Measurements from ENCODE around the gene CHAMP1.
"Not testable (repeated sequence)": the region's sequence is repeated elsewhere in the genome, so short reads cannot be mapped to it uniquely, and the experiment has no call there.

Gene CHAMP1

DNA sequence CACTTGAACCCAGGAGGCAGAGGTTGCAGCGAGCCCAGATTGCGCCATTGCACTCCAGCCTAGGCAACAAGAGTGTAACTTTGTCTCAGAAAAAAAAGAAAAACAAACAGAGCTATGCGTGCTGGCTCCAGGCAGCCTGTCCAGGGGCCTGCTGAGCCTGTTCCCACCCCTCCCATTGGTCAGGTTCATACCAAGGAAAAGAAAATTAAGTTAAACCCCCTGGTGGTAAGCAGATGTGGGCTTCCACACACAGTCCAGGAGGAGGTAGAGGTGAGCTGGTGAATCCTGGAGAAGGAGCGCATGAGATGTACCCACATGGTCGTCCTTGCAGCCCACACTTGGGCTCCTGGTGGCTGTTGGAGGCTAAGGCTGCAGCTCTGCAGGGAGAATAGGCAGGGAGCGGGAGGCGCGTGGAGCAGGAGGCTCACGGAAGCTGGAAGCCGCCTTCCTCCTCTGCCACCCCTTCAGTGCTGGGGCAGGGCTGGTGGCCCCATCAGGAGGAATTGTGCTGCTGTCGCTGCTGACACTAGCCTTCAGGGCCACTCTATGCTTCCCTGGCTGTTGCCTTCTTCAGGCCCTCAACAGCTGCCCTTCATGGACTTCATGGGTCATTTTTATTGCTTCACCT lies 10.5 kb upstream of the CHAMP1 start:
- DNase-seq: no peak

DNA sequence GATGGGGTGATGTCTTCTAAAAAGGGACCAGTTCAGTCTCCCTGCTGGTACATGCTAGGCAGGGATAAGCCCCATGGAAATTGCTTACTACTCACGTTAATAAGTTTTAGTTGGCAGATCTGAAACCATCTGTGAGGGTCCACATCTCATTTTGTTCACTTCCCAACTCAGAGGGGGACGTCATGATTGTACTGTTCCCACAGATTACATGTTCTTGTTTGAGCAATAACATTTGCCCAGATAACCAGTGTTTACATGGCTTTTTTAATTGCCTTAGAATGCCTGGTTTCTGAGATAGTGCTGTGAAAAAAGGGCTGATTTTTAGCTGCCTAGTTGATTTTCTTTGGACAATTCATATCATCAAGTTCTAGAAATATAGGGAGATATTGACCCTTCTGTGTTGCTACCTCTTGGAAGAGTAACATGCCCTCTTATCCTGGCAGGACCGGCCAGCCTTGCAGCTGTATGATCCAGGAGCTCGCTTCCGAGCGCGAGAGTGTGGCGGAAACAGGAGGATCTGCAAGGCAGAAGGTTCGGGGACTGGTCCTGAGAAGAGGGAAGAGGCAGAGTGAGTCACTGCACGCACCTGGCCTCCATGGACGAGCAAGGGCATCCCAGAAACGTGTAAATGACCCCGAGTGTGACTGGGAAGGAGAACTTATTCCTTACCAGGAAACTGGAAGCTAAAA lies 9.8 kb upstream of the CHAMP1 start:
- DNase-seq: no peak

- DNase-seq: no peak
Measured at GRCh38 chr13:114309086-114309485, 5.2 kb upstream of the CHAMP1 start.

- DNase-seq: peak; percentile 80
Measured at GRCh38 chr13:114309806-114310410, 4.4 kb upstream of the CHAMP1 start.

- DNase-seq: no peak
Measured at GRCh38 chr13:114310956-114311355, 3.3 kb upstream of the CHAMP1 start.

DNA sequence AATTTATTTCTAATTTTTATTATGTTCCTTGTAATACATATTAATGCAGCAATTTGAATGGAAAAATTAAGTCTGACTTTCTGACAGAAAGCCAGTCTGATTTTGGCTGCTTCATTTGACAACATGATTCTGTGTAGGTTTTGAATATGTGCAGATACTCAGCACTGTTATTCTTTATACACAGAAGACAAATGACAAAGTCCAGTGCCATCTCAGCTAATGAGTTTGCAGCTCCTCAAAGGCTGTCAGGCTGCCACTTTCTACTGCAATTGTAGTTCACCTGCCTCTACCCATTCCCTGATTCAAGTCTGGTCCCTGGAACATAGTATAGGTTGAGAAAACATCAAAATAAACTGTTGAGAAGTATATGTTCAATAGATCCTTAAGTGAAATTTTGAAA lies 2.9 kb upstream of the CHAMP1 start:
- DNase-seq: no peak

DNA sequence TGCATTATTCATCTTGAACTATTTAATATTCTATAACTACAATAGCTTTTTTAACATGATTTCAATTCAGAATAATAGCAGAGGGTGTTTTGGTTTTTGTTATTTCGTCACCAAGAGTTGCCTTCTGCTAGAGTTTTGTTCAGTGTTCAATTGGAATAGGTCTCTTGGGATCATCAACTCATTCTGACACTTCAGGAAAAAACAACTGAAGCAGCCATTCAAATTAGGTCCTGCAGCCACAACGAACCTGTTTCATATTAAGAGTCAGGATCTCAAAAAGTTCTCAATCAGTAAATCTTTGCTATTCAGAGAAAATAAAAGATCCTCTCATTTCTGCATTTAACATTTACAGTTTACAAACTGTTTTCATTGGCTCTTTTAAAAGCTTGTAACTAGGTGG lies 2.4 kb upstream of the CHAMP1 start:
- no peak for DNase-seq

GRCh38 chr13:114313061-114313860 lies 1.0 kb upstream of the CHAMP1 start:
- peak; percentile 25 for DNase-seq

DNA sequence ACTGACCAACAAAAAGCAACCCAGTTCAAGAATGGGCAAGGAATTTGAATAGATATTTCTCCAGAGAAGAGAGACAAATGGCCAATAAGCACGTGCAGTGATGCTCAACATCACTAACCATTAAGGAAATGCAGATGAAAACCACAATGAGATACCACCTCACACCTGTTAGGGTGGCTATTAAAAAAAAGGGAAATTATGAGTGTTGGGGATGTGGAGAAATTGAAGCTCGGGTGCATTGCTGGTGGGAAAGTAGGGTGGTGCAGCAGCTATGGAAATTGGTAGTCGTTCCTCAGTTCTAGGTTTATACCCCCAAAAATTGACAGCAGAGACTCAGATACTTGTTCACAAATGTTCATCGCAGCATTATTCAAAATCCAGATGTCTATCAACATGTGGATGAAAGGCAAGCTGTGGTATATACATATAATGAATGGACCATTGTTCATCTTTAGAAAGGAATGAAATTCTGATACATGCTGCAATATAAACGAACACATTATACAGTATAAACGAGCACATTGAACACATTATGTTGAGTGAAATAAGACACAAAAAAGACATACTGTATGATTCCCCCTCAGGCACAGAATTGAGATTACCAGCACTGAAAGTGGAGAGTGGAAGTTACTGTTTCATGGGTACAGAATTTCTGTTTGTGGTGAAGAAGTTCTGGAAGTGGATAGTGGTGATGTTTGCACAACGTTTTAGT lies 927 bp downstream of the CHAMP1 start:
- peak; percentile 19 for DNase-seq

DNA sequence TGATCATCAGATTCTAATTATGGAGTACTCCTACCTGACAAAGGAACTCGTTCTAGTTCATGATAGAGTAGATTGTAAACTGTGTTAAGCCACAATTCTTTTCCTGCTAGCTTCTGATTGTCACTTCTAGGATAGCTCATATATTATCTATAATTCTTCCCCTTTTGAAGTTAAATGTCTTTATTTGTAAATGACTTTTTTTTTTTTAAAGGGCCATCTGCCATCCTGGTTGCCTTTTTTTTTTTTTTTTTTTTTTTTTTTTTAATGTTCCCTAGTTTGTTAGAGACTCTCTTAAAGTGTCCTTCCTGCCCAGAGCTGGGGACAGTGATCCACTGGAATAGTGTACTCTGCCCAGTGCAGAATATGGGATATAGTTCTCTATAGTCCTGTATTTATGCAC lies 4.3 kb downstream of the CHAMP1 start:
- DNase-seq: no peak

GRCh38 chr13:114319441-114319913 lies 5.2 kb downstream of the CHAMP1 start:
- DNase-seq: no peak

DNA sequence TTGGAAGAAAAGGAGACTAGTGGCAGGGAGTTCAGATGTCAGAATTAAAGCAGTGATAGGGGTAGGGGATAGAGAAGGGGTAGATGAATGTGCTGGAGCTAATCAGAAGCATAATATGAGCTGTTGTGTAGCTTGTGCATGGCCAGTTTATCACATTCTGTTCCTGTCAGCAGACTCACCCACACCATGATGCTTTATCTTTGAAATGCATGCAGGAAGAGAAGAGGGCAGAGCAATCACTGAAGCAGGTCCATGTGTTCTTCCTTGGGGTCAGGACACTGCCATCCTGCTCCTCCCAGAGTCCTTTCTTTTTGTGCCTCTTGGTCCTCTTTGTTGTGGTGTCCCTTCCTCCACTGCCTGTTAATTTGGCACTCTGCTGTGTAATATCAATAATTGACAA lies 5.8 kb downstream of the CHAMP1 start:
- DNase-seq: no peak

DNA sequence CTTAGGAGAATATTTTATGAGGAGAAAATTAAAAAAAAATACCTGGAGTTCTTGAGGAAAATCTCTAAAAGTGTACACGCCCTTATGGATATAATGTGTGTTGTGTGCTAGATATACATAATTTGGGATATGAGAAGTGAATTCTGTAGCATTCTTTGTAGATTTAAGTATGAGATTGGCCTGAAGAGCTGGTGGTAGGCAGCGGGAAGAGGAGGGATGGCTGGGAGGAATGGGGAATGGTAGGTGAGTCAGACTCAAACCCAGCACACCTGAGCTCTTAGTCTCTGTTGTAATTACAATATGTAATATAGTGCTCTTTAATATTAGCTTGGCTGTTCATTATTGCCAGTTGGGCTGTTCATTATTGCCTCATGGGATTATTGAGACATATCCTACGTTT lies 7.0 kb downstream of the CHAMP1 start:
- no peak for DNase-seq

DNA sequence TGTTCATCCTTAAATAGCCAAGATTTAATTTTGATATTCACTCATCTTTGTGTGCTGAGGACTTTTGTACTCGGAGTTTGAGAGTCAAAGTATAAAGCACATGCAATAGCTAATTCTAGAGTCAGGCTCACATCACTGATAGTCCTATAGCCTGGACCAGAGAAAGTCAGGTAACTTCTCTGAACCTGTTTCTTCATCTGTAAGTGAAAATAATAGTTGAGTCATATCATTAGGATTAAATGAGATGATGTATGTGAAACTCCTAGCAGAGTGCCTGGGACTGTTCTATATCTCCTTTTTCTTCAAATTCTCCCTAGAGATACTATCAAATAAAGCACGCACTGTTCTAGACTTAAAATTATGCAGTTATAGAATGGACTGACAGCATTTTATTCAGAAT lies 9.0 kb downstream of the CHAMP1 start:
- no peak for DNase-seq

- no peak for DNase-seq
Measured at GRCh38 chr13:114324334-114324733, 10.0 kb downstream of the CHAMP1 start.

- DNase-seq: no peak
Measured at GRCh38 chr13:114325729-114326128, 11.4 kb downstream of the CHAMP1 start.

- DNase-seq: no peak
Measured at GRCh38 chr13:114328034-114328433, 13.7 kb downstream of the CHAMP1 start.

DNA sequence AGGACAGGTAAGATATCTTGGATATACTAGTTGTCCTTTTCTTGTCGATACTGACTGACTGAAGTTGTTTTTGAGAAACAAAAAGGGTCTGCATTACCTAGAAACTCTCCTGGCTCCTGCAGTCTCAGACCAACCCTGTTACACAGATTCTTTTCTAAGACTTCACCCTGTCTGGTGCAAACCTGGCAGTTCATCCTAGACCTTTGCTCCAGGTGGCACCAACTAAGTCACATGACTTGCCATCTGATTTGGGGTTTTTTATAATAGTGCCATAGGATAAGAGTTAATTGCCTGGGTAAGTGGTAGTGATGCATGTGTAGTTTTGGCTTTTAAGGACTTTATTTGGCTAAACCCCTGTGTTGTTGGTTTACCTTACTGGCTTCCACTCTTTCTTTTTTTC lies 14.3 kb downstream of the CHAMP1 start:
- DNase-seq: no peak

DNA sequence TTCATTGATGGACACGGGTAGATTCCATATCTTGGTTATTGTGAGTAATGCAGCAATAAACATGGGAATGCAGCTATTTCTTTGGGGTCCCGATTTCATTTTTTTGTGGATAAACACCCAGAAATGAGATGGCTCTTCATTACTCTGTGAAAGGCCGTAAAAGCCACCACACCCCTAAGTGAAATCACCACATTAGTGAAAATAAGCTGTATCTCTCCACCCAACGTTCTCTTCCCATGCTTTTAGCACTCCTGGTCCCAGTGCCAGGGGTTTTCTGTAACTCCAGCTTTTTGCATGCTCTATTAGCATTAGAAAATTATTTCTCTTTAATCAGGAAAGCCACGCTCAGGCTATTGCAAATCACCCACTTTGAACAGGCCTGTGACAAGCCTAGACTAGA lies 15.8 kb downstream of the CHAMP1 start:
- no peak for DNase-seq

DNA sequence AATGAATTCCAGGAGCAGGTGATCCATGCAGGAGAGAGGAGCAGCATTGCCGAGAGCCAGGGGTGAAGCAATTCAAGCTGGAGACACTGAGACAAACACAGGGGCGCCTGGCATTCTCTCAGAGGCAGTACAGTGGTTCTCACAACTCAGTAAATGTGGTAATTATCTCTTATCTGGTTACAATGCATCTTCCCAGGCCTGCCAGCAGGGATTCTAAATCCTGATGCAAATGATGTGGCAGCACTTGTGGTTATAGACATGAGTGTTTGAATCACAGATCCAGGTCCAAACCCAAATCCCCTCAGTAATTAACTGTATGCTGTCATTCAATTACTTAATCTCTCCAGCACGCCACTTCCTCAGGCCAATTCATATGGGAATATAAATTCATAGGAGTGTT lies 19.6 kb downstream of the CHAMP1 start:
- DNase-seq: peak; percentile 10

DNA sequence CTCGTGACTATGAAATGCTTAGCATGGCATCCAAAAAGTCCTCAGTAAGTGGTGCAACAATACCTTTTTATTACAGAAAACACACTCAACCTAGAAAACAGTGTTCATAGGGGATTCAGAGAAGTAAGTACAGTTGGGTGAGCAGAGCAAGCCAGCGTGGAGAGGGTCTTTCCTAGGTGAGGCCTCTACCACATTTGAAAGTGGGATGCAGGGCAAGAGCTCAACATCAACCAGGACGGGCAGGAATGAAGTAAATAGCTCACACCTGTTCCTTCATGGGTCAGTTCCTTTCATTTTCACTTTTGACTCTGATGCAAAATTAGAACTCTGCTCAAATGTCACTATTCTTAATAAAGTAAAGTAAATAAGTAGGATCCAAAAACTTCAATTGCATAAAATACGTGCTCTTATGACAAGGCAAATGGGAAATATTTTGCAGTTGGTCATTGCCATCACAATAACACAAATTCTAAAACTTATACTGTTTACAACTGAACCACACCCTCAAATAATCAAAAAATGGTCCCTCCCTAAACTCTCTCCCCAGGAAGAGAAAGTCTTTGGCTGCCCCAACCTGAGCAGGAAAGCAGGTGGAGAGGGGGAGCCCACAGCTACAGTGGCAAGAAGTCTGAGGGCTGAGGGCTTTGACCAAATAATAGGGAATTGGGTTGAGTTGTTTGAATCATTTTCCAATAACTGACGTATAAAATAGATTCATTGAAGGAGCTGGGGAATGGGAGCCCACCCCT lies 20.2 kb downstream of the CHAMP1 start:
- peak; percentile 45 for DNase-seq

DNA sequence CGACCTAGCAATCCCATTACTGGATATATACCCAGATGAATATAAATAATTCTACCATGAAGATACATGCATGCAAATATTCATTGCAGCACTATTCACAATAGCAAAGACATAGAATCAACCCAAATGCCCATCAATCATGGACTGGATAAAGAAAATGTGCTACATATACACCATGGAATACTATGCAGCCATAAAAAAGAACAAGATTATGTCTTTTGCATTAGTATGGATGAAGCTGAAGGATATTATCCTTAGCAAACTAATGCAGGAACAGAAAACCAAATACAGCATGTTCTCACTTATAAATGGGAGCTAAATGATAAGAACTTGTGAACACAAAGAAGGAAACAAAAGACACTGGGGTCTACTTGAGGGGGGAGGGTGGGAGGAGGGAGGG lies 22.2 kb downstream of the CHAMP1 start:
- not testable (repeated sequence) for DNase-seq

Measured in RPMI8226 (cell line).